Spleen (tissue), 11 donors: ENCODE results near the gene SLC10A1. TPM values are rescaled to one million over a fixed set of nuclear protein-coding genes. Genes with fewer than 3 reads are reported as not detected.

Experiments
- DNase-seq: peaks from one replicate; pipeline ENCODE4 v3.0.0-alpha.2; 2020
- H3K27ac ChIP-seq, 8 donors: fragments of 200-600 bp; sonication (generic) in 7 of 8; 1 replicate in 4 of 8; 2 replicates in 4 of 8; pipeline versions ENCODE4 v1.5.0 to v1.8.0; 2016 to 2021; ENCODE audit warnings: inconsistent platforms in 4 of 8, mild to moderate bottlenecking in 4 of 8, moderate library complexity in 1 of 8
- H3K27me3 ChIP-seq, 7 donors: fragments of 200-600 bp; sonication (generic) in 6 of 7; replicated peaks in 1 of 7; 1 replicate in 4 of 7; 2 replicates in 3 of 7; pipeline versions ENCODE4 v1.5.0 to v1.8.0; 2016 to 2021; ENCODE audit warnings: inconsistent platforms in 3 of 7, mild to moderate bottlenecking in 1 of 7
- H3K36me3 ChIP-seq, 6 donors: fragments of 200-600 bp; sonication (generic) in 5 of 6; 1 replicate in 4 of 6; 2 replicates in 2 of 6; pipeline versions ENCODE4 v1.5.0 to v1.8.0; 2016 to 2021; ENCODE audit warnings: inconsistent platforms in 2 of 6
- H3K4me1 ChIP-seq, 6 donors: fragments of 200-600 bp; sonication (generic) in 5 of 6; 1 replicate in 3 of 6; 2 replicates in 3 of 6; pipeline versions ENCODE4 v1.5.0 to v1.8.0; 2016 to 2021; ENCODE audit warnings: inconsistent platforms in 3 of 6
- H3K4me3 ChIP-seq, 8 donors: fragments of 200-600 bp; sonication (generic) in 7 of 8; 1 replicate in 4 of 8; 2 replicates in 4 of 8; pipeline versions ENCODE4 v1.5.0 to v1.8.0; 2016 to 2021; ENCODE audit warnings: inconsistent platforms in 4 of 8, mild to moderate bottlenecking in 4 of 8, moderate library complexity in 2 of 8
- H3K9me3 ChIP-seq, 8 donors: fragments of 200-600 bp; sonication (generic) in 7 of 8; 1 replicate in 4 of 8; 2 replicates in 4 of 8; pipeline versions ENCODE4 v1.5.0 to v1.8.0; 2016 to 2021; ENCODE audit warnings: inconsistent platforms in 4 of 8
- CTCF ChIP-seq, 11 experiments: fragments of 200-600 bp in 7 of 11; fragments of 450-650 bp in 4 of 11; sonication (generic) in 4 of 11; IDR thresholded peaks in 8 of 11; conservative IDR thresholded peaks in 3 of 11; 1 replicate in 7 of 11; 2 replicates in 4 of 11; pipeline versions ENCODE4 v1.4.0 to v1.8.0; 2016 to 2021; ENCODE audit warnings: antibody characterized with exemption in 11 of 11, inconsistent platforms in 4 of 11, mild to moderate bottlenecking in 1 of 11
- POLR2A ChIP-seq, 3 donors: fragments of 450-650 bp; IDR thresholded peaks; one replicate each; pipeline ENCODE4 v1.5.1; 2017; ENCODE audit warnings: antibody characterized with exemption in 3 of 3, mild to moderate bottlenecking in 1 of 3
- POLR2AphosphoS5 ChIP-seq, 3 donors: sonication (generic); formaldehyde crosslinking; IDR thresholded peaks; one replicate each; pipeline ENCODE4 v1.5.1; 2017; ENCODE audit warnings: antibody characterized with exemption in 3 of 3
- WGBS, 5 donors: extraction: QIAGEN DNeasy Blood & Tissue Kit in 3 of 5; methylation state at CpG; one replicate each; pipeline versions ENCODE4 v1.1.5 to v1.1.7; 2013 to 2018; 5-methylcytosine and 5-hydroxymethylcytosine counted together
- intact Hi-C: fragments of 100-400 bp; cut with DNase I; formaldehyde crosslinking; loops from one replicate; pipeline ENCODE4 v1.15.0; 2023; ENCODE audit warnings: low total_unique reads
- polyA plus RNA-seq, 3 donors: library from polyadenylated mRNA; stranded (reverse); fragments of 200-250 nt; gene quantifications; one replicate each; pipeline ENCODE4 v1.2.1, GENCODE V29; 2013
- total RNA-seq, 7 donors: library from RNA; depleted of rRNA in 3 of 7; stranded (reverse); fragments of >200 nt in 3 of 7; fragmentation: NEBNext Ultra II Directional in 4 of 7; extraction: Animal tissue kit (Norgen Biotek cat#: 25700) in 4 of 7; gene quantifications; one replicate each; pipeline versions ENCODE4 v1.1.0 to v1.2.1, GENCODE V29; 2016 to 2021
- donor health status: healthy with polysubstance abuse.
- donor health status: DM: no; HTN: no; CAD: no; lungs with moderate emphysema.
- donor health status: DM: no; HTN: no; CAD: no.
- donor health status: Bipolar disorder and iron deficiency.
- donor health status: healthy.
- donor health status: DM: no; HTN: no; CAD: no.
- donor health status: DM: yes; HTN: yes; CAD: no.

The SLC10A1 gene
- total and polyA plus RNA-seq, 10 donors, result not detected

- TF ChIP-seq POLR2A (IDR thresholded peaks at IDR 0.05), result no peak
- TF ChIP-seq CTCF (IDR thresholded peaks at IDR 0.05 in 8 of 11, conservative IDR thresholded peaks at IDR 0.05 in 3 of 11), result no peak
- TF ChIP-seq POLR2AphosphoS5 (IDR thresholded peaks at IDR 0.05), result no peak
- Histone ChIP-seq H3K4me3 (peak overlapping the region; percentile 56 to 88 (median 78)), H3K27ac (peak overlapping the region in 6 of 8 donors; percentile 14 to 100 (median 98)), H3K27me3 (no peaks in the 10 kb centered on the region), H3K36me3 (peaks cover 12 to 60% (median 58%) of the 10 kb centered on the region in 6 donors), H3K9me3 (no peaks in the 10 kb centered on the region), H3K4me1 (peaks cover 33 to 75% (median 60%) of the 10 kb centered on the region in 6 donors)
- DNase-seq, result no peak
- WGBS, 5 donors, result 75 to 81% (median 77%) methylated on average over 8 of the region's 8 CpGs
- intact Hi-C loops, result no loop called here
These were observed 28.2 kb downstream of the SLC10A1 start for GRCh38 chr14:69768873-69769272.

- intact Hi-C loops, result no loop called here
- Histone ChIP-seq H3K27ac (peak overlapping the region; percentile 94 to 100 (median 100)), H3K4me3 (peak overlapping the region; percentile 56 to 88 (median 78)), H3K27me3 (no peaks in the 10 kb centered on the region), H3K4me1 (peaks cover 33 to 61% (median 53%) of the 10 kb centered on the region in 6 donors), H3K36me3 (peaks cover 10 to 46% (median 44%) of the 10 kb centered on the region in 6 donors), H3K9me3 (no peaks in the 10 kb centered on the region)
- 0% methylated on average over 39 to 54 of the region's 54 CpGs for WGBS, 5 donors
- peak; percentile 56 to 88 (median 62) for TF ChIP-seq POLR2A (IDR thresholded peaks at IDR 0.05)
- TF ChIP-seq POLR2AphosphoS5 (IDR thresholded peaks at IDR 0.05), result peak in 2 of 3 donors; percentile 85 to 96
- peak in 2 of 11 experiments; percentile 28 to 34 for TF ChIP-seq CTCF (IDR thresholded peaks at IDR 0.05 in 8 of 11, conservative IDR thresholded peaks at IDR 0.05 in 3 of 11)
- DNase-seq, result peak; percentile 97
These were observed 29.6 kb downstream of the SLC10A1 start for GRCh38 chr14:69767369-69767999.

GRCh38 chr14:69766984-69767368 lies 30.1 kb downstream of the SLC10A1 start, which contains the start of gene SRSF5:
SRSF5 (plus strand) TSS chr14:69767142; CDS start chr14:69768157, 1,015 bp downstream.
- WGBS, 5 donors, result 0 to 1% (median 0%) methylated on average over 22 to 31 of the region's 31 CpGs
- Histone ChIP-seq H3K27ac (peak within 1 kb of the TSS; percentile 94 to 100 (median 100)), H3K4me3 (peak within 1 kb of the TSS; percentile 56 to 88 (median 78)), H3K36me3 (peaks cover 7 to 41% (median 39%) of the 10 kb centered on the region in 6 donors), H3K4me1 (peaks cover 33 to 56% (median 49%) of the 10 kb centered on the region in 6 donors), H3K27me3 (no peaks in the 10 kb centered on the region), H3K9me3 (no peaks in the 10 kb centered on the region)
- intact Hi-C loops, result no loop called here
- peak; percentile 98 for DNase-seq
- peak; percentile 95 to 98 (median 97) for TF ChIP-seq POLR2A (IDR thresholded peaks at IDR 0.05)
- TF ChIP-seq CTCF (IDR thresholded peaks at IDR 0.05 in 8 of 11, conservative IDR thresholded peaks at IDR 0.05 in 3 of 11), result peak in 1 of 11 experiments; percentile 15
- peak; percentile 98 to 100 (median 100) for TF ChIP-seq POLR2AphosphoS5 (IDR thresholded peaks at IDR 0.05)

- no peak overlapping the region for H3K4me3 ChIP-seq
- WGBS, 5 donors, result 65 to 75% (median 70%) methylated on average over 6 of the region's 6 CpGs
- H3K36me3 ChIP-seq, result peaks cover 3 to 11% (median 9%) of the 10 kb centered on the region in 6 donors
- intact Hi-C loops, result no loop called here
- H3K4me1 ChIP-seq, result peaks cover 14 to 36% (median 19%) of the 10 kb centered on the region in 6 donors
- H3K27ac ChIP-seq, result no peak overlapping the region
- H3K27me3 ChIP-seq, result no peaks in the 10 kb centered on the region
- TF ChIP-seq CTCF (IDR thresholded peaks at IDR 0.05 in 8 of 11, conservative IDR thresholded peaks at IDR 0.05 in 3 of 11), result no peak
- TF ChIP-seq POLR2AphosphoS5 (IDR thresholded peaks at IDR 0.05), result no peak
- TF ChIP-seq POLR2A (IDR thresholded peaks at IDR 0.05), result no peak
- no peaks in the 10 kb centered on the region for H3K9me3 ChIP-seq
- no peak for DNase-seq
These were observed 33.1 kb downstream of the SLC10A1 start for GRCh38 chr14:69763761-69764510.
